ENCODE measurements around the gene OTOP2.
"Not testable (repeated sequence)": the region's sequence is repeated elsewhere in the genome, so short reads cannot be mapped to it uniquely, and the experiment has no call there.

Gene OTOP2

GRCh38 chr17:74903671-74904070, 20.4 kb upstream of the OTOP2 start:
- Histone ChIP-seq H3K9ac (ENCODE audit: low read depth, low read length) (no peak overlapping the region), H3K27ac (ENCODE audit: low read depth, low read length) (no peak overlapping the region), H3K4me3 (ENCODE audit: low read length) (no peak overlapping the region), H3K36me3 (ENCODE audit: insufficient read depth, low read length) (no peaks in the 10 kb centered on the region), H3K4me1 (ENCODE audit: insufficient read depth, low read length) (no peaks in the 10 kb centered on the region), H3K27me3 (ENCODE audit: insufficient read depth, low read length) (no peaks in the 10 kb centered on the region; the same call in 1 of the 2 replicates), H3K9me3 (ENCODE audit: insufficient read depth, low read depth, low read length) (no peaks in the 10 kb centered on the region)
- WGBS: 94% methylated on average over 4 of the region's 6 CpGs

GRCh38 chr17:74904687-74905409, 19.2 kb upstream of the OTOP2 start:
- Histone ChIP-seq H3K4me3 (ENCODE audit: low read length) (no peak overlapping the region), H3K9ac (ENCODE audit: low read depth, low read length) (no peak overlapping the region), H3K4me1 (ENCODE audit: insufficient read depth, low read length) (peaks cover 5% of the 10 kb centered on the region; the same call in 1 of the 2 replicates), H3K36me3 (ENCODE audit: insufficient read depth, low read length) (no peaks in the 10 kb centered on the region), H3K9me3 (ENCODE audit: insufficient read depth, low read depth, low read length) (no peaks in the 10 kb centered on the region), H3K27me3 (ENCODE audit: insufficient read depth, low read length) (no peaks in the 10 kb centered on the region; the same call in 1 of the 2 replicates), H3K27ac (ENCODE audit: low read depth, low read length) (no peak overlapping the region)
- 88% methylated on average over 7 of the region's 7 CpGs for WGBS

GRCh38 chr17:74906214-74906793, 17.8 kb upstream of the OTOP2 start:
- H3K4me3 ChIP-seq (ENCODE audit: low read length); H3K27ac ChIP-seq (ENCODE audit: low read depth, low read length); H3K36me3 ChIP-seq (ENCODE audit: insufficient read depth, low read length); H3K9me3 ChIP-seq (ENCODE audit: insufficient read depth, low read depth, low read length); H3K9ac ChIP-seq (ENCODE audit: low read depth, low read length); H3K27me3 ChIP-seq (ENCODE audit: insufficient read depth, low read length): not testable (repeated sequence)
- peaks cover 11% of the 10 kb centered on the region; the same call in 1 of the 2 replicates for H3K4me1 ChIP-seq (ENCODE audit: insufficient read depth, low read length)
- WGBS: 87% methylated on average over 5 of the region's 6 CpGs

DNA sequence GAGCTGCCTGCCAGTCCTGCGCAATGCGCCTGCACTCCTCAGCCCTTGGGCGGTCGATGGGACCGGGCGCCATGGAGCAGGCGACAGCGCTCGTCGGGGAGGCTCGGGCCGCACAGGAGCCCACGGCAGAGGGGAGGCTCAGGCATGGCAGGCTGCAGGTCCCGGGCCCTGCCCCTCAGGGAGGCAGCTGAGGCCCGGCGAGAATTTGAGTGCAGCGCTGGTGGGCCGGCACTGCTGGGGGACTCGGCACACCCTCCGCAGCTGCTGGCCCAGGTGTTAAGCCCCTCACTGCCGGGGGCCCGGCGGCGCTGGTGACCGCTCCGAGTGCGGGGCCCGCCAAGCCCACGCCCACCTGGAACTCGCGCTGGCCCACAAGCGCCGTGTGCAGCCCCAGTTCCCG, 17.1 kb upstream of the OTOP2 start:
- Histone ChIP-seq H3K9me3 (ENCODE audit: insufficient read depth, low read depth, low read length) (no peaks in the 10 kb centered on the region), H3K4me1 (ENCODE audit: insufficient read depth, low read length) (peaks cover 11% of the 10 kb centered on the region; the same call in 1 of the 2 replicates), H3K4me3 (ENCODE audit: low read length) (no peak overlapping the region), H3K27ac (ENCODE audit: low read depth, low read length) (no peak overlapping the region), H3K36me3 (ENCODE audit: insufficient read depth, low read length) (no peaks in the 10 kb centered on the region), H3K9ac (ENCODE audit: low read depth, low read length) (no peak overlapping the region), H3K27me3 (ENCODE audit: insufficient read depth, low read length) (no peaks in the 10 kb centered on the region)
- 96% methylated on average over 34 of the region's 34 CpGs for WGBS

DNA sequence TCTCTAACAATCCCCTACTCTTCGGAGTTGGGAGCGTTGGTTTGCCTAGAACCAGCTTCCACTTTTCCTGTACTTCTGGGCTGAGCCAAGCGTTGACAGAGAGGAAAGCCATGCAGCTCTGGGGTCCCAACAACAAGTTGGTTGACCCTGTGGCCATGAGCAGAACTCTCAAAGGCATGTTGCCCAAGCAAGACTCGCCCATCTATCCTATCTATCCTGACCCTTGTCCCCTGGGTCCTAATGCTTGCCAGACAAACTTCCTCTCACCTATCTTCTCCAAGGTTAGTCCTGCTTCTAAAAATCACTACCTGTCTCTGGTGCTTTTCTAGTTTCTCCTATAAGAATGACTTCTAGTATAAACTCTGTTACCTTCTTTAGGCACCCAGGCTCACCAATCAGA, 15.0 kb upstream of the OTOP2 start:
- not testable (repeated sequence) for H3K9ac ChIP-seq (ENCODE audit: low read depth, low read length); H3K27ac ChIP-seq (ENCODE audit: low read depth, low read length); H3K4me3 ChIP-seq (ENCODE audit: low read length); H3K27me3 ChIP-seq (ENCODE audit: insufficient read depth, low read length); H3K9me3 ChIP-seq (ENCODE audit: insufficient read depth, low read depth, low read length); H3K36me3 ChIP-seq (ENCODE audit: insufficient read depth, low read length)
- H3K4me1 ChIP-seq (ENCODE audit: insufficient read depth, low read length): peaks cover 11% of the 10 kb centered on the region; the same call in 1 of the 2 replicates
- WGBS: 60% methylated on average over 4 of the region's 4 CpGs

- 89% methylated on average over 8 of the region's 8 CpGs for WGBS
- H3K4me3 ChIP-seq (ENCODE audit: low read length); H3K27ac ChIP-seq (ENCODE audit: low read depth, low read length); H3K9ac ChIP-seq (ENCODE audit: low read depth, low read length); H3K27me3 ChIP-seq (ENCODE audit: insufficient read depth, low read length); H3K9me3 ChIP-seq (ENCODE audit: insufficient read depth, low read depth, low read length); H3K36me3 ChIP-seq (ENCODE audit: insufficient read depth, low read length): not testable (repeated sequence)
- H3K4me1 ChIP-seq (ENCODE audit: insufficient read depth, low read length): peaks cover 11% of the 10 kb centered on the region; the same call in 1 of the 2 replicates
Measured at GRCh38 chr17:74911423-74911822, 12.7 kb upstream of the OTOP2 start.

- H3K9ac ChIP-seq (ENCODE audit: low read depth, low read length): no peak overlapping the region
- H3K4me3 ChIP-seq (ENCODE audit: low read length): no peak overlapping the region
- no peak overlapping the region for H3K27ac ChIP-seq (ENCODE audit: low read depth, low read length)
- H3K27me3 ChIP-seq (ENCODE audit: insufficient read depth, low read length): peaks cover 10% of the 10 kb centered on the region; the same call in 1 of the 2 replicates
- no peaks in the 10 kb centered on the region for H3K4me1 ChIP-seq (ENCODE audit: insufficient read depth, low read length)
- WGBS: 90% methylated on average over 13 of the region's 13 CpGs
- H3K36me3 ChIP-seq (ENCODE audit: insufficient read depth, low read length): no peaks in the 10 kb centered on the region
- H3K9me3 ChIP-seq (ENCODE audit: insufficient read depth, low read depth, low read length): no peaks in the 10 kb centered on the region
Measured at GRCh38 chr17:74916136-74916850, 7.8 kb upstream of the OTOP2 start.

GRCh38 chr17:74916851-74917199, 7.2 kb upstream of the OTOP2 start:
- WGBS: 94% methylated on average over 11 of the region's 11 CpGs

GRCh38 chr17:74917430-74917829, 6.6 kb upstream of the OTOP2 start:
- no peak overlapping the region for H3K4me3 ChIP-seq (ENCODE audit: low read length)
- H3K4me1 ChIP-seq (ENCODE audit: insufficient read depth, low read length): no peaks in the 10 kb centered on the region
- no peaks in the 10 kb centered on the region for H3K9me3 ChIP-seq (ENCODE audit: insufficient read depth, low read depth, low read length)
- peaks cover 20% of the 10 kb centered on the region for H3K27me3 ChIP-seq (ENCODE audit: insufficient read depth, low read length)
- H3K27ac ChIP-seq (ENCODE audit: low read depth, low read length): no peak overlapping the region
- H3K36me3 ChIP-seq (ENCODE audit: insufficient read depth, low read length): no peaks in the 10 kb centered on the region
- H3K9ac ChIP-seq (ENCODE audit: low read depth, low read length): no peak overlapping the region
- 84% methylated on average over 7 of the region's 10 CpGs for WGBS

More at GRCh38 chr17:74916851-74917199, 7.2 kb upstream of the OTOP2 start:
- Histone ChIP-seq H3K27me3 (ENCODE audit: insufficient read depth, low read length) (peaks cover 15% of the 10 kb centered on the region; the same call in 1 of the 2 replicates), H3K36me3 (ENCODE audit: insufficient read depth, low read length) (no peaks in the 10 kb centered on the region), H3K4me3 (ENCODE audit: low read length) (no peak overlapping the region), H3K9me3 (ENCODE audit: insufficient read depth, low read depth, low read length) (no peaks in the 10 kb centered on the region), H3K4me1 (ENCODE audit: insufficient read depth, low read length) (no peaks in the 10 kb centered on the region), H3K27ac (ENCODE audit: low read depth, low read length) (no peak overlapping the region), H3K9ac (ENCODE audit: low read depth, low read length) (no peak overlapping the region)

DNA sequence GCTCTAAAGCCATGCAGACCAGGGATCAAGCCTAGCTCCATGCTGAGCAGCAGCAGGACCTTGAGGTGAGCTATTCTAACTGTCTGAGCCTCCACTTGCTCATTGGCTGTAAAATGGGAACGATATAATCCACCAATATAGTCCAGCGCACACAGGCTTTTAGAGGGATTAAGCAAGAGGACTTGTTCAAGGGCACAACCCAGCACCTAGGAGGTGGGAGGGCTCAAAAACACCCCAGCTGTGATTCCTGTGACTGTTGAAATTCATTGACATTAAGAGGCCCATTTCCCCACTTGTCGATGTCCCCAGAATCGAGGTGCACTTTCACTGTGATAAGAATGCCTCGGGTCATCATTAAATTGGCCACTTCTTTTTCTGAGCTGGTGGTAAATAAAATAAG, 5.2 kb upstream of the OTOP2 start:
- Histone ChIP-seq H3K36me3 (ENCODE audit: insufficient read depth, low read length) (no peaks in the 10 kb centered on the region), H3K4me3 (ENCODE audit: low read length) (no peak overlapping the region), H3K27ac (ENCODE audit: low read depth, low read length) (no peak overlapping the region), H3K27me3 (ENCODE audit: insufficient read depth, low read length) (peaks cover 34% of the 10 kb centered on the region), H3K9me3 (ENCODE audit: insufficient read depth, low read depth, low read length) (no peaks in the 10 kb centered on the region), H3K4me1 (ENCODE audit: insufficient read depth, low read length) (no peaks in the 10 kb centered on the region), H3K9ac (ENCODE audit: low read depth, low read length) (no peak overlapping the region)
- WGBS: 97% methylated on average over 5 of the region's 5 CpGs

Measured in HUES64 (cell line).